HuH-7 (cell line): Measurements from ENCODE around the gene FAM110D.
A peak's percentile ranks its signal among the peaks of the same experiment; 100 is the strongest.

Experiments used
- DNase-seq: peaks from one replicate; pipeline ENCODE4 v3.0.0; 2011; ENCODE audit warnings: low spot score

FAM110D gene

DNA sequence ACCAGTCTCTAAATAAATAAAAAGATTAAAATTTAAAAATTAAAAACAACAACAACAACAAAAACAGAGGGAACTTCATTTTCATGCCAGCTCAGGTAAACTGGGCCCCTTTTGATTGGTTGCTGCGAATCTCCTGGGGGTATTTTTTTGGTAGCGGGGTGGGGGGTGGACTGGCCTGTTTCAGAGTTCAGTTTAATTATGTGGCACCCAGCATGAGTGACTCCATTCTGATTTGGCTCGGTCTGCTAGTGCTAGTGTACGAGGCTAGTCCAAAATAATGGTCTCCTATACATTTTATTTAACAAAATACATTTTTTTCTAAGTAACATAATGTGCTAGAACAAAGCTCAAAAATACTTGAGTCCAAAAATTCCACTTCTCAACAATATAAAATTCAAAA lies 29.1 kb upstream of the FAM110D start:
- DNase-seq = no peak

DNA sequence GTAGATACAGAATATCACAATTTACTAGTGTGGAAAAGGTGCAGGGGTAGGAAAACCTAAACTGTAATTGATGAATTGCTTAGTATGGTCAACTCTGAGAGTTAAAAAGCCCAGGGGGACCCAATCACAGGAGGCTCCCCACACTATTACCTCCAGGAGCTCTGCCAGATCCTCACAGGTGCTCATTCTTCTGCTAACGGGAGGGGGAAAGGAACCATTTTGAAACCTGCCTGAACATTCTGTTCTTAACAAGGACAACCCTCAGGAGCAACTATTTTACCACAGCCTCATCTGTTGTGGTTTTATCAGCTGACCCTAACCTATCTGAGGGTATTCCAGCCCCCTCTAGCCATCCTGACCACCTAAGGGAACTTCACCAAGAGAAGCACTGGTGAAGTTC lies 28.2 kb upstream of the FAM110D start:
- DNase-seq = no peak

DNA sequence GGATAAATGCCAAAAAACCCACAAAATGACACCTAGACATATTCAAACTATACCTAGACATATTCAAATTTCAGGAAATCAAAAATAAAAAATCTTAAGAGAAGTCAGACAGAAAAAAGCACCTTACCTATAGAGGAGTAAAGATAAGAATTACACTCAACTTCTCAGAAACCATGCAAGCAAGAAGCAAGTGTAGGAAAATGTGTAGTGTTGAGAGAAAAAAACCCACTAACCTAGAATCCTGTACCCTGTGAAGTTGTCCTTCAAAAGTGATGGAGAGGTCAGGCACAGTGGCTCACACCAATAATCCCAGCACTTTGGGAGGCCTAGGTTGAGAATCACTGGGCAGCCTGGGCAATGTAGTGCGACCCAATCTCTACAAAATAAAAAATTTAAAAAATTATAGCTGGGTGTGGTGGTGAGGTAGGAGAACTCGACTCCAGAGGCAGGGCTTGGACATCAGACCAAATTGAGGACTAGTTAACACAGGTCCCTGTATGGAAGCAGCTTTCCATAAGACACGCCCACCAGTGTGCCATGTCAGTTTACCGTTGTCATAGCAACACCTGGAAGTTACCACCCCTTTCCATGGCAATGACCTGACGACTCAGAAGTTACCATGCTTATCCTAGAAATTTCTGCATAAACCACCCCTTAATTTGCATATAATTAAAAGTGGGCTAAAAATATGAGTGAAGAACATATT lies 26.6 kb upstream of the FAM110D start:
- no peak for DNase-seq

DNA sequence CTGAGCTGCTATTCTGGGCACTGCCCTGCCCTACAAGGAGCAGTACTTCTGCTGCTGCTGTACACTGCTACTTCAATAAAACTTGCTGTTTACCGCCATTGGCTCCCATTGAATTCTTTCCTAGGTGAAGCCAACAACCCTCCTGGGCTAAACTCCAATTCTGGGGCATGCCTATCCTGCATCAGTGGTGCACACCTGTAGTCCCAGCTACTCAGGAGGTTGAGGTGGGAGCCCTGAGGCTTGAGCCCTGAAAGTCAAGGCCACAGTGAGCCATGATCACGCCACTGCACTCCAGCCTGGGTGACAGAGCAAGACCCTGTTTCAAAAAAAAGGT lies 26.1 kb upstream of the FAM110D start:
- no peak for DNase-seq

DNA sequence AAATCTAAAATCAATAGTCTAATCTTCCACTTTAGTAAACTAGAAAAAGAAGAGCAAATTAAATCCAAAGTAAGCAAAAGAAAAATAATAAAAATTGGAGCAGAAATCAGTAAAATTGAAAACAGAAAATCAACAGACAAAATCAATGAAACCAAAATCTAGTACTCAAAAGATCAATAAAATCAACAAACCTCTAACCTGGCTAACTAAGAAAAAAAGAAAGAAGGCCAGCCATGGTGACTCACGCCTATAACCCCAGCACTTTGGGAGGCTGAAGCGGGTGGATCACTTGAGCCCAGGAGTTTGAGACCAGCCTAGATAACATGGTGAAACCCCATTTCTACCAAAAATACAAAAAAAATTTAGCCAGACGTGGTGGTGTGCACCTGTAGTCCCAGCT lies 24.4 kb upstream of the FAM110D start:
- DNase-seq = no peak

- DNase-seq = no peak
Observed at GRCh38 chr1:26138974-26139558, 19.8 kb upstream of the FAM110D start.

- no peak for DNase-seq
Observed at GRCh38 chr1:26142159-26142558, 16.7 kb upstream of the FAM110D start.

- DNase-seq = peak; percentile 67
Observed at GRCh38 chr1:26145041-26145959, 13.6 kb upstream of the FAM110D start.

GRCh38 chr1:26145960-26146294 lies 13.0 kb upstream of the FAM110D start:
- no peak for DNase-seq

- no peak for DNase-seq
Observed at GRCh38 chr1:26148887-26149286, 10.0 kb upstream of the FAM110D start.

DNA sequence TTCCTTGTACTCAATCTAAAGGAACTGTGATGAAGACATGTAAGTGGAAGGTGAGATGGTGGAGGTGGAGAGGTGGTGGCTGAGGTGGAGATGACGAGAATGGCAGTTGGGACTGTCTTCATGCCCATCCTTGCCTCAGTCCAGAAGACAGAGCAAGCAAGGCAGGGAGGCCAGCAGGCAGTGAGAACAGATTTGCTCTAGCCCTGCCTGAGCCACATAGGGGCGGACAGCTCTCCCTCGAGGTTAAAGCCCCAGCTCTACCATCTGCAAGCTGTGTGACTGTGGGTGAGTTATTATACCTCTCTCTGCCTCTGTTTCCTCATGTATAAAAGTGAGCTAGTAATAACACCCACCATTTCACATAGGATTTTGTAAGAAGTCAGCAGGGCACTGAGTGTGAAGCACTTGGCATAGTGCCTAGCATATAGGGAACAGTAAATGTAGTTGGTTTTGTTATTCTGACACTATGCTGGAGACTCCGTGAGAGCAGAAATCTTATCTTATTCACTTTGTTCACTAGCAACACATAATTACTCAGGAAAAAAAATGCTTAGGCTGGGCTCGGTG lies 4.8 kb upstream of the FAM110D start:
- no peak for DNase-seq

DNA sequence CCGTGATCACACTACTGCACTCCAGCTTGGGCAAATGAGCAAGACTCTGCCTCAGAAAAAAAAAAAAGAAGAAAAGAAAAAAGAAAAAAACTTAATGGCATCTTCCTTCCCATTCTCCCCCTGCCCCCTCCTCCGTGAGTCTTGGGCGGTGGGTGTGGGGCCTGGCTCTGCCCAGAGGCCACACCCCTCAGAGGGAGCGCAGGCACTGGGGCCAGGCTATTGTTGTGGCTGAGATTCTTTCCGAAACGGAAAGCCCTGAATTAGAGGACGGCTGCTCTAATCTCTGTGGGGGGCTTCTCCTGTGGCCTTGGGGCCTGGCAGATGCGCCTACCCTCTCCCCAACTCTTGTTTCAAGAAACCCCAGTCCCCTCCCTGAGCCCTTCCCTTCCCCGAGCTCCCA lies 4.1 kb upstream of the FAM110D start:
- DNase-seq = no peak

- no peak for DNase-seq
Observed at GRCh38 chr1:26155370-26156284, 3.3 kb upstream of the FAM110D start.

DNA sequence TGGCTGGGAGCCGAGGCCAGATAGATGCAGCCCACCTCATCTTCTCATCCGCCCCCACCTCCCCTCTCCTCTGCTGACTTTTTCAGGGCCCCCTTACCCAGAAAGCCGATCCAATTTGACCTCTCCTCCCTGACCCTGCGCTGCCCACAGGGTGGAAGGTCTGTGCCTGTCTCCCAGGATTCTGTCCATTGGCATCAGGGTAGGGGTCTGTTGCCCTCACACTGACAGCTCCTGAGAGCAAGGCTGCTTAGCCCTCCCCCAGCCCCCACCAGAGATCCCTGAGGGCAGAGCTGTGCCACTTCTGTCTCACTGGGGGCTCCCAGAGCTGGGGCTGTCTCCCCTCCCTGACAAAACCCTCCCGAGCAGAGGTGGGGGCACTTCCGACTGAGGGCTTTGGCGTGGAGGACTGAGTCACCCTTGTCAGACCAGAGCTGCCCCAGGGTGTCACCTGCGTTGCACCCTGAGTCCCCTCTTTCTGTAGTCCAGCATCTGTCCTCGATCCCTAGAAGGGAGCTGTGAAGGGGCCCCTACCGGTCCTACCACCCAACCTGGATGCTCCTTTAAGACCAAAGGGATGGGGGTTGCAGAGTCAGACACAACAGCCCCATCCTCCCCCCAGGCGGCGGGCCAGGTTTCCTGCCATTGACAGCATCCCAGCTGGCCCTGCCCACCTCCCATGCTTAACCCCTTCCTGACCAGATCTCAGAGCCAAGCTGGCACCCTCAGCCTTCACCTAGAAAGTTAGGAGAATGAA lies 2.4 kb upstream of the FAM110D start:
- no peak for DNase-seq

GRCh38 chr1:26158271-26158907 lies 490 bp upstream of the FAM110D start:
- DNase-seq = no peak

DNA sequence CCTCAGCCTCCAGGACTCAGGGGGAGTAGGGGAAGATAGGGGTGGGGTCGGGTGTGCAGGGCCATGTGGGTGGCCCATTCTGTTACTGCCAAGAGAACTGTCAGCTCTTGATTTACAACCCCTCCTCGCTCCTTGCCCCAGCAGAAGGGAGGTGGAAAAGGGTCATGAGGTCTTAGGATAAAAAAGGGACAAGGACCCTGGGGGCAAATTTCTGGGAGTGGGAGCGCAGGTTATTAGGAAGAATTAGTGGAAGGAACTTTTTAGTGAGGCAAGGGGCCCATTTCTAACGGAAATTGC lies 812 bp downstream of the FAM110D start:
- DNase-seq = no peak

DNA sequence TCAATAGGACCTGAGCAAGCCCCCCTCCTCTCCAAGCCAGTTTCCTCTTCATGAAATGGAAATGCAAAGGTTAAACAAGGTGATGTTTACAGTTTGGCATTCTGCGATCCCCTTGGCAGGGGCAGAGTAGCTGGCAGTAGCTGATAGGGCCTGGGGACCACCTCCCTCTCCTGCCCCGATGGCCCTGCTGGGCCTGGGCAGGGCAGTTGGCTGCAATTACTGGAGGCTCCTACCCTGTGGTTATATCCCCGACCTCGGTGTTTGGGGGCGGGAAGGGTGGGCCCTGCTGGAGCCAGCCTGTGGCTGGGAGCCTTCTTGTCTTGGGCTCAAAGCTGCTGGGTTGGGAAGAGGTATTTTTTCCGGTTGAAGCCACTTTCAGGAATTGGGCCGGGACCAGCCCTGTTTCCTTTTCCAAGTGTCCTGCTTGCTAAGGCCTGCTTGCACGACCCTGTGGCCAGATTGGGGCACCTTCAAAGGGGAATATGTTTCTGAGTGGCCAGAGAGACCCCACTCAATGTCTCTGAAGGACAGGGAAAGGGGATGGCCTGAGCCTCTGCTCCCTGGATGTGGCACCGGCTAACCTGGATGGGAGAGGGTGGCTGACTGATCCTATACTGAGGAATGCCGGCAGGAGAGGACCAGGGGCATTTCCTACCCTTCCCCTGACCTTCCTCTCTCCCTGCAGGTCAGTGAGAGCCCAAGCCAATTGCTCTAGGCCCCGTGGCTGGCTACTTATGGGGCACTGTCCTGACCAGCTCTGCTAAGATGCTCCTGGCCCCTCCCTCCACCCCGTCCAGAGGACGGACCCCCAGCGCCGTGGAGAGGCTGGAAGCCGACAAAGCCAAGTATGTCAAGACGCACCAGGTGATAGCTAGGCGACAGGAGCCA lies 1.9 kb downstream of the FAM110D start:
- no peak for DNase-seq

DNA sequence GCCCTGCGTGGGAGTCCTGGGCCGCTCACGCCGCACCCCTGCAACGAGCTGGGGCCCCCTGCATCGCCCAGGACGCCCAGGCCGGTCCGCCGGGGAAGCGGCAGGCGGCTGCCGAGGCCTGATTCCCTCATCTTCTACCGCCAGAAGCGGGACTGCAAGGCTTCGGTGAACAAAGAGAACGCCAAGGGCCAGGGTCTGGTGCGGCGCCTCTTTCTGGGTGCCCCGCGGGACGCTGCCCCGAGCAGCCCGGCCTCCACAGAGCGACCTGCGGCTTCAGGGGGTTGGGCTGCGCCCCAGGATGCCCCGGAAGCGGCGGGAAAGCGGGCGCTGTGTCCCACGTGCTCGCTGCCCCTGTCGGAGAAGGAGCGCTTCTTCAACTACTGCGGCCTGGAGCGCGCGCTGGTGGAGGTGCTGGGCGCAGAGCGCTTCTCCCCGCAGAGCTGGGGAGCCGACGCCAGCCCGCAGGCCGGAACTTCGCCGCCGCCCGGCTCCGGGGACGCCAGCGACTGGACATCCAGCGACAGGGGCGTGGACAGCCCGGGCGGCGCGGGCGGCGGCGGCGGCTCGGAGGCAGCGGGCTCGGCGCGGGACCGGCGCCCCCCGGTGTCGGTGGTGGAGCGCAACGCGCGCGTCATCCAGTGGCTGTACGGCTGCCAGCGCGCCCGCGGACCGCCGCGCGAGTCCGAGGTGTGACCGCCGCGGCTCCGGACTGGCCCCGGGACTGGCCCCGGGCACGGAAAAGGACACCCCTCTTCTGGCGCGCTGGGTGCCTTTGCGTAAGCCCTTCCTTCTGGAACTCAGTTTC lies 2.7 kb downstream of the FAM110D start:
- DNase-seq = peak; percentile 64

- peak; percentile 56 for DNase-seq
Observed at GRCh38 chr1:26162220-26162709, 3.4 kb downstream of the FAM110D start.
